ENCODE measurements around the gene CATSPERD.

DNA sequence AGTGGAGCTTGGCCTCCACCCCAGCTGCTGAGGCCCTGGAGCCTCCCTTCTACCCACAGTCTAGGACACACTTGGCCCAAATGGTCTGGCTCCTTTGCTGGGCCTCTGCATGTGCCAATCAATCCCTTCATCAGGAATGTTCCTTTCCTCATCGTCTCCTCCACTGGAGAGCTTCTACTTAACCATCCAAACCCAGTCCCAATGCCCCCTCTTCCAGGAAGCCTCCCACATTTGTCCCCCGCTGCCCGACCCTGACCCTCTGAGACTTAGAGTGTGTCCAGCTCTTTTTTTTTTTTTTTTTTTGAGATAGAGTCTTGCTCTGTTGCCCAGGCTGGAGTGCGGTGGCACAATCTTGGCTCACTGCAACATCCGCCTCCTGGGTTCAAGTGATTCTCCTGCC, 68.0 kb downstream of the CATSPERD start:
- TF ChIP-seq ZNF121 (CRISPR knock-in tag; IDR thresholded peaks at IDR 0.05) (no peak), CREM (CRISPR knock-in tag; IDR thresholded peaks at IDR 0.05) (no peak), TEAD4 (CRISPR knock-in tag; IDR thresholded peaks at IDR 0.05) (no peak), JUN (CRISPR knock-in tag; IDR thresholded peaks at IDR 0.05) (no peak), SOX15 (CRISPR knock-in tag; IDR thresholded peaks at IDR 0.05) (no peak), ZNF138 (CRISPR knock-in tag; conservative IDR thresholded peaks at IDR 0.05) (no peak), GABPB1 (CRISPR knock-in tag; IDR thresholded peaks at IDR 0.05) (no peak), CREB1 (CRISPR knock-in tag; IDR thresholded peaks at IDR 0.05) (no peak)
- TF ChIP-seq, protein P1, sequence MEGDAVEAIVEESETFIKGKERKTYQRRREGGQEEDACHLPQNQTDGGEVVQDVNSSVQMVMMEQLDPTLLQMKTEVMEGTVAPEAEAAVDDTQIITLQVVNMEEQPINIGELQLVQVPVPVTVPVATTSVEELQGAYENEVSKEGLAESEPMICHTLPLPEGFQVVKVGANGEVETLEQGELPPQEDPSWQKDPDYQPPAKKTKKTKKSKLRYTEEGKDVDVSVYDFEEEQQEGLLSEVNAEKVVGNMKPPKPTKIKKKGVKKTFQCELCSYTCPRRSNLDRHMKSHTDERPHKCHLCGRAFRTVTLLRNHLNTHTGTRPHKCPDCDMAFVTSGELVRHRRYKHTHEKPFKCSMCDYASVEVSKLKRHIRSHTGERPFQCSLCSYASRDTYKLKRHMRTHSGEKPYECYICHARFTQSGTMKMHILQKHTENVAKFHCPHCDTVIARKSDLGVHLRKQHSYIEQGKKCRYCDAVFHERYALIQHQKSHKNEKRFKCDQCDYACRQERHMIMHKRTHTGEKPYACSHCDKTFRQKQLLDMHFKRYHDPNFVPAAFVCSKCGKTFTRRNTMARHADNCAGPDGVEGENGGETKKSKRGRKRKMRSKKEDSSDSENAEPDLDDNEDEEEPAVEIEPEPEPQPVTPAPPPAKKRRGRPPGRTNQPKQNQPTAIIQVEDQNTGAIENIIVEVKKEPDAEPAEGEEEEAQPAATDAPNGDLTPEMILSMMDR (IDR thresholded peaks at IDR 0.05) = no peak
- TF ChIP-seq, protein P2, sequence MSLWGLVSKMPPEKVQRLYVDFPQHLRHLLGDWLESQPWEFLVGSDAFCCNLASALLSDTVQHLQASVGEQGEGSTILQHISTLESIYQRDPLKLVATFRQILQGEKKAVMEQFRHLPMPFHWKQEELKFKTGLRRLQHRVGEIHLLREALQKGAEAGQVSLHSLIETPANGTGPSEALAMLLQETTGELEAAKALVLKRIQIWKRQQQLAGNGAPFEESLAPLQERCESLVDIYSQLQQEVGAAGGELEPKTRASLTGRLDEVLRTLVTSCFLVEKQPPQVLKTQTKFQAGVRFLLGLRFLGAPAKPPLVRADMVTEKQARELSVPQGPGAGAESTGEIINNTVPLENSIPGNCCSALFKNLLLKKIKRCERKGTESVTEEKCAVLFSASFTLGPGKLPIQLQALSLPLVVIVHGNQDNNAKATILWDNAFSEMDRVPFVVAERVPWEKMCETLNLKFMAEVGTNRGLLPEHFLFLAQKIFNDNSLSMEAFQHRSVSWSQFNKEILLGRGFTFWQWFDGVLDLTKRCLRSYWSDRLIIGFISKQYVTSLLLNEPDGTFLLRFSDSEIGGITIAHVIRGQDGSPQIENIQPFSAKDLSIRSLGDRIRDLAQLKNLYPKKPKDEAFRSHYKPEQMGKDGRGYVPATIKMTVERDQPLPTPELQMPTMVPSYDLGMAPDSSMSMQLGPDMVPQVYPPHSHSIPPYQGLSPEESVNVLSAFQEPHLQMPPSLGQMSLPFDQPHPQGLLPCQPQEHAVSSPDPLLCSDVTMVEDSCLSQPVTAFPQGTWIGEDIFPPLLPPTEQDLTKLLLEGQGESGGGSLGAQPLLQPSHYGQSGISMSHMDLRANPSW (CRISPR knock-in tag; conservative IDR thresholded peaks at IDR 0.05; ENCODE audit: low read depth) = no peak
- TF ChIP-seq, protein P3, sequence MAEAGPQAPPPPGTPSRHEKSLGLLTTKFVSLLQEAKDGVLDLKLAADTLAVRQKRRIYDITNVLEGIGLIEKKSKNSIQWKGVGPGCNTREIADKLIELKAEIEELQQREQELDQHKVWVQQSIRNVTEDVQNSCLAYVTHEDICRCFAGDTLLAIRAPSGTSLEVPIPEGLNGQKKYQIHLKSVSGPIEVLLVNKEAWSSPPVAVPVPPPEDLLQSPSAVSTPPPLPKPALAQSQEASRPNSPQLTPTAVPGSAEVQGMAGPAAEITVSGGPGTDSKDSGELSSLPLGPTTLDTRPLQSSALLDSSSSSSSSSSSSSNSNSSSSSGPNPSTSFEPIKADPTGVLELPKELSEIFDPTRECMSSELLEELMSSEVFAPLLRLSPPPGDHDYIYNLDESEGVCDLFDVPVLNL (CRISPR knock-in tag; IDR thresholded peaks at IDR 0.05; ENCODE audit: borderline replicate concordance, low read depth) = no peak
- TF ChIP-seq, protein P4, sequence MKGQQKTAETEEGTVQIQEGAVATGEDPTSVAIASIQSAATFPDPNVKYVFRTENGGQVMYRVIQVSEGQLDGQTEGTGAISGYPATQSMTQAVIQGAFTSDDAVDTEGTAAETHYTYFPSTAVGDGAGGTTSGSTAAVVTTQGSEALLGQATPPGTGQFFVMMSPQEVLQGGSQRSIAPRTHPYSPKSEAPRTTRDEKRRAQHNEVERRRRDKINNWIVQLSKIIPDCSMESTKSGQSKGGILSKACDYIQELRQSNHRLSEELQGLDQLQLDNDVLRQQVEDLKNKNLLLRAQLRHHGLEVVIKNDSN (CRISPR knock-in tag; IDR thresholded peaks at IDR 0.05) = no peak
